Heart right ventricle (tissue), 16 donors: ENCODE measurements around the gene RNF181. TPM values are rescaled to one million over a fixed set of nuclear protein-coding genes. Genes with fewer than 3 reads are reported as not detected.
"Not testable (repeated sequence)": the region's sequence is repeated elsewhere in the genome, so short reads cannot be mapped to it uniquely, and the experiment has no call there.

Source experiments
- ATAC-seq, 8 donors: fragments of 200-7000 bp; cut with Tn5 transposase; one replicate each; pipeline ENCODE4 v1.9.1; 2020; ENCODE audit warnings: mild to moderate bottlenecking in 8 of 8, moderate library complexity in 8 of 8, moderate number of reproducible peaks in 1 of 8
- DNase-seq, 2 donors: peaks; one replicate each; pipeline ENCODE4 v3.0.0-alpha.2; 2020
- H3K27ac ChIP-seq, 10 donors: fragments of 200-600 bp; sonication (generic) in 2 of 10; one replicate each; pipeline versions ENCODE4 v1.5.0 to v1.8.0; 2020 to 2022; ENCODE audit warnings: mild to moderate bottlenecking in 3 of 10
- H3K27me3 ChIP-seq, 7 donors: fragments of 200-600 bp; one replicate each; pipeline ENCODE4 v1.8.0; 2021 to 2022; ENCODE audit warnings: mild to moderate bottlenecking in 2 of 7
- H3K36me3 ChIP-seq, 9 donors: fragments of 200-600 bp; sonication (generic) in 1 of 9; one replicate each; pipeline versions ENCODE4 v1.5.0 to v1.8.0; 2020 to 2022; ENCODE audit warnings: mild to moderate bottlenecking in 2 of 9
- H3K4me1 ChIP-seq, 9 donors: fragments of 200-600 bp; sonication (generic) in 1 of 9; one replicate each; pipeline versions ENCODE4 v1.5.0 to v1.8.0; 2020 to 2022; ENCODE audit warnings: mild to moderate bottlenecking in 4 of 9
- H3K4me3 ChIP-seq, 10 donors: fragments of 200-600 bp; sonication (generic) in 2 of 10; one replicate each; pipeline versions ENCODE4 v1.5.0 to v1.8.0; 2020 to 2022; ENCODE audit warnings: mild to moderate bottlenecking in 7 of 10, moderate library complexity in 2 of 10
- H3K9me3 ChIP-seq, 11 donors: fragments of 200-600 bp in 10 of 11; sonication (generic) in 2 of 11; one replicate each; pipeline versions ENCODE4 v1.5.0 to v1.8.0; 2013 to 2022; ENCODE audit warnings: mild to moderate bottlenecking in 2 of 11, control low read depth in 1 of 11, moderate library complexity in 1 of 11
- WGBS, 2 donors: extraction: QIAGEN DNeasy Blood & Tissue Kit; methylation state at CpG; one replicate each; pipeline ENCODE4 v1.1.7; 2013; ENCODE audit warnings: inconsistent platforms in 1 of 2; 5-methylcytosine and 5-hydroxymethylcytosine counted together
- intact Hi-C, 10 donors: fragments of 100-400 bp; cut with DNase I; formaldehyde crosslinking; loops; one replicate each; pipeline versions ENCODE4 v1.11.1 to v1.14.2; 2022
- polyA plus RNA-seq, 2 donors: library from polyadenylated mRNA; stranded (reverse); fragments of 200-250 nt; gene quantifications; one replicate each; pipeline ENCODE4 v1.2.3, GENCODE V29; 2013
- total RNA-seq, 10 donors: library from RNA; stranded (reverse); fragmentation: NEBNext Ultra II Directional in 3 of 10; extraction: Animal tissue kit (Norgen Biotek cat#: 25700) in 3 of 10; gene quantifications; one replicate each; pipeline versions ENCODE4 v1.2.1 to v1.2.4, GENCODE V29; 2021 to 2023
- TF ChIP-seq, protein P1 (sequence below), 9 donors: fragments of 200-600 bp; sonication (generic) in 2 of 9; IDR thresholded peaks; one replicate each; pipeline versions ENCODE4 v1.5.0 to v1.8.0; 2021 to 2022; ENCODE audit warnings: antibody characterized with exemption in 9 of 9, mild to moderate bottlenecking in 5 of 9, moderate library complexity in 1 of 9
- donor health status: Arrhythmogenic right ventricular cardiomyopathy.
- donor health status: ischemic (EF 13 %, LVEDD 7.1; RV severe dilation, severe dysfunction).
- donor health status: healthy with polysubstance abuse.
- donor health status: DM: no; HTN: yes; CAD: no.
- donor health status: DM: no; HTN: no; CAD: no.
- donor health status: ischemic (EF 25% LVEDD 6.9; RV normal size, moderate dysfunction).
- donor health status: ischemic (EF 25% LVEDD 5.7; RV mildly dilated, moderate dysfunction).
- donor health status: healthy.
- donor health status: DM: yes; HTN: yes; CAD: no.
- donor health status: Ischemic cardiomyopathy.
- donor health status: ischemic (EF 35%, LVEDD 5.7; RV mildly dilated, moderate dysfunction).
- donor health status: nonischemic (EF 11% LVEDD 7.7; RV severe dilation, severe dysfunction).
- donor health status: DM: yes; HTN: yes; CAD: no.
- donor health status: PGD.
- donor health status: ischemic (EF 29% LVEDD 5.4; RV normal size, mild dysfunction).
- donor health status: nonischemic (EF 23%, LVEDD 6.1; RV moderate dilation, normal function).

Gene RNF181
- total and polyA plus RNA-seq, 12 donors, result 74.7 to 282 (median 84.2) TPM

- TF ChIP-seq, protein P1, sequence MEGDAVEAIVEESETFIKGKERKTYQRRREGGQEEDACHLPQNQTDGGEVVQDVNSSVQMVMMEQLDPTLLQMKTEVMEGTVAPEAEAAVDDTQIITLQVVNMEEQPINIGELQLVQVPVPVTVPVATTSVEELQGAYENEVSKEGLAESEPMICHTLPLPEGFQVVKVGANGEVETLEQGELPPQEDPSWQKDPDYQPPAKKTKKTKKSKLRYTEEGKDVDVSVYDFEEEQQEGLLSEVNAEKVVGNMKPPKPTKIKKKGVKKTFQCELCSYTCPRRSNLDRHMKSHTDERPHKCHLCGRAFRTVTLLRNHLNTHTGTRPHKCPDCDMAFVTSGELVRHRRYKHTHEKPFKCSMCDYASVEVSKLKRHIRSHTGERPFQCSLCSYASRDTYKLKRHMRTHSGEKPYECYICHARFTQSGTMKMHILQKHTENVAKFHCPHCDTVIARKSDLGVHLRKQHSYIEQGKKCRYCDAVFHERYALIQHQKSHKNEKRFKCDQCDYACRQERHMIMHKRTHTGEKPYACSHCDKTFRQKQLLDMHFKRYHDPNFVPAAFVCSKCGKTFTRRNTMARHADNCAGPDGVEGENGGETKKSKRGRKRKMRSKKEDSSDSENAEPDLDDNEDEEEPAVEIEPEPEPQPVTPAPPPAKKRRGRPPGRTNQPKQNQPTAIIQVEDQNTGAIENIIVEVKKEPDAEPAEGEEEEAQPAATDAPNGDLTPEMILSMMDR (IDR thresholded peaks at IDR 0.05), result no peak
- 94 to 96% methylated on average over 5 of the region's 5 CpGs for WGBS, 2 donors
- Histone ChIP-seq H3K4me3 (no peak overlapping the region), H3K9me3 (no peaks in the 10 kb centered on the region), H3K4me1 (peaks cover 0 to 32% (median 22%) of the 10 kb centered on the region in 9 donors), H3K27me3 (no peaks in the 10 kb centered on the region), H3K36me3 (peaks cover 0 to 73% (median 32%) of the 10 kb centered on the region in 9 donors), H3K27ac (no peak overlapping the region)
- ATAC-seq (no peak), DNase-seq (no peak)
- intact Hi-C loops, result no loop called here
These were observed 38.4 kb upstream of the RNF181 start for GRCh38 chr2:85557130-85557529.

DNA sequence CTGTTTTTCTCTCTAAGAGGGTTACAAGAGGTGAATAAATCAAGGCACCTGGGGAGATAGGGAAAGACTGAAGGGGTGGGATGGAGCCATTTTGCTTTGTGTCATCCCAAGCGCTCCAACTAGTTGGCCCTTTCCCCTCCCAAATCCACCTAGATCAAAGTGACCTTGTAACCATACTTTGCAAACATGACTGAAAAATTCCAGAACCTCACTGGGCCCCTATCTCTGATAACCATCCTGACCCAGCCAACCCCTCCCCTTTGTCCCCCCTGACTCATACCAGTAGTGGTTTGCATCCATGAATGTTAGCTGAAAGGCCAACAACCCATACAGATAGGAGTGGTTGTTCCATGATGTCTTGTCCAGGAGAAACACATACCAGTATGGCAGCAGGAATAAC lies 37.4 kb upstream of the RNF181 start:
- peaks cover 0 to 62% (median 27%) of the 10 kb centered on the region in 9 donors for H3K36me3 ChIP-seq

DNA sequence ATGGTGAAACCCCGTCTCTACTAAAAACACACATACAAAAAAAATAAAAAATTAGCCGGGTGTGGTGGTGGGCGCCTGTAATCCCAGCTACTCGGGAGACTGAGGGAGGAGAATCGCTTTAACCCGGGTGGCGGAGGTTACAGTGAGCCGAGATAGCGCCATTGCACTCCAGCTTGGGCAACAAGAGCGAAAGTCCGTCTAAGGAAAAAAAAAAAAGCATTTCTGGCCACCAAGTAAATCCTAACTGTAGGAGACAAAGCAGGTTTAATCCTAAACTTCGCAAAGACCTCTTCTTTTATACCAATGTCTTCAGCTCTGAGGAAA lies 35.2 kb upstream of the RNF181 start:
- not testable (repeated sequence) for DNase-seq, H3K27me3 ChIP-seq, H3K9me3 ChIP-seq, ATAC-seq
- H3K27ac ChIP-seq, result peak overlapping the region in 4 of 10 donors; percentile 89 to 97 (median 94)
- H3K4me3 ChIP-seq, result peak overlapping the region in 9 of 10 donors; percentile 79 to 91 (median 86)
- H3K36me3 ChIP-seq, result peaks cover 0 to 40% (median 6%) of the 10 kb centered on the region in 9 donors
- H3K4me1 ChIP-seq, result peaks cover 0 to 36% (median 27%) of the 10 kb centered on the region in 9 donors
- intact Hi-C loops, result loop anchor here in 8 of 10 donors (2.0 to 10.0 kb wide), 6 partner anchors 37 to 56 kb away; partner anchors contain the start of genes TMEM150A (in 5 of the 8), C2orf68 (in 2 of the 8), RNF181 (in 2 of the 8) and USP39 (in 2 of the 8)
- 85 to 86% methylated on average over 12 of the region's 12 CpGs for WGBS, 2 donors

More for the DNA sequence above, 37.4 kb upstream of the RNF181 start:
- Histone ChIP-seq H3K27me3 (no peaks in the 10 kb centered on the region), H3K4me3 (no peak overlapping the region), H3K27ac (no peak overlapping the region), H3K9me3 (no peaks in the 10 kb centered on the region), H3K4me1 (peaks cover 0 to 32% (median 24%) of the 10 kb centered on the region in 9 donors)
- intact Hi-C loops, result no loop called here
- 98 to 100% methylated on average over 1 of the region's 1 CpG for WGBS, 2 donors
- DNase-seq, result no peak
- TF ChIP-seq, protein P1 (IDR thresholded peaks at IDR 0.05), result no peak
- ATAC-seq, result no peak

GRCh38 chr2:85560812-85561279 lies 34.7 kb upstream of the RNF181 start:
- H3K4me3 ChIP-seq, result peak overlapping the region; percentile 79 to 91 (median 85)
- H3K4me1 ChIP-seq, result peaks cover 0 to 36% (median 27%) of the 10 kb centered on the region in 9 donors
- no peaks in the 10 kb centered on the region for H3K27me3 ChIP-seq
- no peaks in the 10 kb centered on the region for H3K9me3 ChIP-seq
- DNase-seq, result no peak
- intact Hi-C loops, result loop anchor here in 8 of 10 donors (2.0 to 10.0 kb wide), 6 partner anchors 36 to 56 kb away; partner anchors contain the start of genes TMEM150A (in 5 of the 8), C2orf68 (in 2 of the 8), RNF181 (in 2 of the 8) and USP39 (in 2 of the 8)
- ATAC-seq, result peak in 5 of 8 donors; percentile 1 to 31 (median 28)
- 4% methylated on average over 14 of the region's 14 CpGs for WGBS, 2 donors
- TF ChIP-seq, protein P1 (IDR thresholded peaks at IDR 0.05), result no peak
- H3K27ac ChIP-seq, result peak overlapping the region; percentile 60 to 97 (median 91)
- H3K36me3 ChIP-seq, result peaks cover 0 to 36% (median 5%) of the 10 kb centered on the region in 9 donors
